Muscle layer of duodenum (tissue), 2 donors: ENCODE results near the gene STEAP2.

Experiments used
- H3K27ac ChIP-seq: one replicate; pipeline ENCODE4 v1.7.0; 2013; ENCODE audit warnings: mild to moderate bottlenecking, low read length
- H3K27me3 ChIP-seq: one replicate; pipeline ENCODE4 v1.7.0; 2013; ENCODE audit warnings: low read depth, mild to moderate bottlenecking, control low read depth, low read length
- H3K36me3 ChIP-seq, 2 donors: one replicate each; pipeline ENCODE4 v1.7.0; 2013; ENCODE audit warnings: low read length in 2 of 2, control low read depth in 1 of 2, mild to moderate bottlenecking in 1 of 2; ENCODE audit not compliant: insufficient read depth in 2 of 2, control insufficient read depth in 1 of 2
- H3K4me1 ChIP-seq, 2 donors: one replicate each; pipeline ENCODE4 v1.7.0; 2013; ENCODE audit warnings: low read length in 2 of 2, mild to moderate bottlenecking in 2 of 2, control low read depth in 1 of 2, moderate library complexity in 1 of 2; ENCODE audit not compliant: insufficient read depth in 2 of 2, control insufficient read depth in 1 of 2
- H3K4me3 ChIP-seq, 2 donors: one replicate each; pipeline ENCODE4 v1.7.0; 2013; ENCODE audit warnings: low read length in 2 of 2, low read depth in 1 of 2, mild to moderate bottlenecking in 1 of 2
- H3K9me3 ChIP-seq, 2 donors: one replicate each; pipeline ENCODE4 v1.7.0; 2013; ENCODE audit warnings: low read length in 2 of 2, control low read depth in 1 of 2, mild to moderate bottlenecking in 1 of 2; ENCODE audit not compliant: control insufficient read depth in 1 of 2
- donor health status: healthy.

Gene STEAP2

GRCh38 chr7:90194911-90195809 is 16.4 kb upstream of the STEAP2 start:
- Histone ChIP-seq H3K27me3 (no peaks in the 10 kb centered on the region), H3K27ac (no peak overlapping the region), H3K9me3 (peaks cover 0 to 4% of the 10 kb centered on the region in 2 donors), H3K36me3 (no peaks in the 10 kb centered on the region), H3K4me3 (no peak overlapping the region), H3K4me1 (no peaks in the 10 kb centered on the region)

GRCh38 chr7:90201500-90202195 is 9.9 kb upstream of the STEAP2 start:
- Histone ChIP-seq H3K9me3 (no peaks in the 10 kb centered on the region), H3K27me3 (no peaks in the 10 kb centered on the region), H3K4me1 (no peaks in the 10 kb centered on the region), H3K4me3 (no peak overlapping the region), H3K27ac (no peak overlapping the region), H3K36me3 (no peaks in the 10 kb centered on the region)

GRCh38 chr7:90207956-90208355 is 3.6 kb upstream of the STEAP2 start:
- H3K9me3 ChIP-seq, result no peaks in the 10 kb centered on the region
- H3K27me3 ChIP-seq, result no peaks in the 10 kb centered on the region
- H3K36me3 ChIP-seq, result no peaks in the 10 kb centered on the region
- H3K4me3 ChIP-seq, result no peak overlapping the region
- peaks cover 0 to 4% of the 10 kb centered on the region in 2 donors for H3K4me1 ChIP-seq
- H3K27ac ChIP-seq, result no peak overlapping the region

GRCh38 chr7:90209776-90210175 is 1.8 kb upstream of the STEAP2 start:
- peak overlapping the region; percentile 99 for H3K27ac ChIP-seq
- H3K4me1 ChIP-seq, result peaks cover 0 to 4% of the 10 kb centered on the region in 2 donors
- H3K9me3 ChIP-seq, result no peaks in the 10 kb centered on the region
- no peaks in the 10 kb centered on the region for H3K27me3 ChIP-seq
- no peaks in the 10 kb centered on the region for H3K36me3 ChIP-seq
- H3K4me3 ChIP-seq, result no peak overlapping the region

- Histone ChIP-seq H3K36me3 (no peaks in the 10 kb centered on the region), H3K27ac (peak overlapping the region; percentile 99), H3K4me1 (peaks cover 0 to 4% of the 10 kb centered on the region in 2 donors)
Observed at GRCh38 chr7:90210475-90210874, 1.1 kb upstream of the STEAP2 start.

GRCh38 chr7:90210981-90211380 is 559 bp upstream of the STEAP2 start:
- H3K4me1 ChIP-seq, result peaks cover 0 to 4% of the 10 kb centered on the region in 2 donors
- H3K36me3 ChIP-seq, result no peaks in the 10 kb centered on the region
- H3K27ac ChIP-seq, result peak overlapping the region; percentile 99
- H3K9me3 ChIP-seq, result no peaks in the 10 kb centered on the region
- H3K27me3 ChIP-seq, result no peaks in the 10 kb centered on the region
- peak overlapping the region; percentile 78 to 91 for H3K4me3 ChIP-seq

More at GRCh38 chr7:90210475-90210874, 1.1 kb upstream of the STEAP2 start:
- H3K27me3 ChIP-seq, result no peaks in the 10 kb centered on the region
- no peaks in the 10 kb centered on the region for H3K9me3 ChIP-seq
- H3K4me3 ChIP-seq, result peak overlapping the region; percentile 78 to 91

GRCh38 chr7:90212149-90212495 is 582 bp downstream of the STEAP2 start:
- Histone ChIP-seq H3K27ac (peak overlapping the region; percentile 99), H3K4me3 (peak overlapping the region; percentile 78 to 91), H3K4me1 (peaks cover 0 to 4% of the 10 kb centered on the region in 2 donors)

GRCh38 chr7:90213521-90213920 is 2.0 kb downstream of the STEAP2 start:
- no peaks in the 10 kb centered on the region for H3K9me3 ChIP-seq
- H3K27me3 ChIP-seq, result no peaks in the 10 kb centered on the region
- H3K27ac ChIP-seq, result peak overlapping the region; percentile 89
- peak overlapping the region; percentile 30 to 66 for H3K4me3 ChIP-seq
- peaks cover 0 to 4% of the 10 kb centered on the region in 2 donors for H3K4me1 ChIP-seq
- H3K36me3 ChIP-seq, result no peaks in the 10 kb centered on the region

More at GRCh38 chr7:90212149-90212495, 582 bp downstream of the STEAP2 start:
- Histone ChIP-seq H3K9me3 (no peaks in the 10 kb centered on the region), H3K36me3 (no peaks in the 10 kb centered on the region), H3K27me3 (no peaks in the 10 kb centered on the region)

GRCh38 chr7:90216080-90216674 is 4.6 kb downstream of the STEAP2 start:
- no peak overlapping the region for H3K27ac ChIP-seq
- H3K4me3 ChIP-seq, result no peak overlapping the region

GRCh38 chr7:90216771-90217170 is 5.2 kb downstream of the STEAP2 start:
- no peak overlapping the region for H3K4me3 ChIP-seq
- H3K36me3 ChIP-seq, result no peaks in the 10 kb centered on the region
- H3K27ac ChIP-seq, result no peak overlapping the region
- no peaks in the 10 kb centered on the region for H3K9me3 ChIP-seq
- no peaks in the 10 kb centered on the region for H3K27me3 ChIP-seq
- H3K4me1 ChIP-seq, result peaks cover 0 to 4% of the 10 kb centered on the region in 2 donors

More at GRCh38 chr7:90216080-90216674, 4.6 kb downstream of the STEAP2 start:
- Histone ChIP-seq H3K4me1 (peaks cover 0 to 4% of the 10 kb centered on the region in 2 donors), H3K27me3 (no peaks in the 10 kb centered on the region), H3K36me3 (no peaks in the 10 kb centered on the region), H3K9me3 (no peaks in the 10 kb centered on the region)

- Histone ChIP-seq H3K4me1 (no peaks in the 10 kb centered on the region), H3K4me3 (no peak overlapping the region), H3K9me3 (no peaks in the 10 kb centered on the region), H3K27ac (no peak overlapping the region), H3K27me3 (no peaks in the 10 kb centered on the region), H3K36me3 (peaks cover 4 to 5% of the 10 kb centered on the region in 2 donors)
Observed at GRCh38 chr7:90222390-90222789, 10.8 kb downstream of the STEAP2 start.
